Stimulated activated CD4-positive, alpha-beta T cell treated with anti-CD3 and anti-CD28 coated beads, Interleukin-4, amount 100 ng/mL, for 24 hours (primary cell): ENCODE data around the gene HYAL1.
A peak's percentile ranks its signal among the peaks of the same experiment; 100 is the strongest.

ENCODE experiments used
- DNase-seq: peaks from one replicate; pipeline ENCODE4 v3.0.0-alpha.2; 2020

The HYAL1 gene

DNA sequence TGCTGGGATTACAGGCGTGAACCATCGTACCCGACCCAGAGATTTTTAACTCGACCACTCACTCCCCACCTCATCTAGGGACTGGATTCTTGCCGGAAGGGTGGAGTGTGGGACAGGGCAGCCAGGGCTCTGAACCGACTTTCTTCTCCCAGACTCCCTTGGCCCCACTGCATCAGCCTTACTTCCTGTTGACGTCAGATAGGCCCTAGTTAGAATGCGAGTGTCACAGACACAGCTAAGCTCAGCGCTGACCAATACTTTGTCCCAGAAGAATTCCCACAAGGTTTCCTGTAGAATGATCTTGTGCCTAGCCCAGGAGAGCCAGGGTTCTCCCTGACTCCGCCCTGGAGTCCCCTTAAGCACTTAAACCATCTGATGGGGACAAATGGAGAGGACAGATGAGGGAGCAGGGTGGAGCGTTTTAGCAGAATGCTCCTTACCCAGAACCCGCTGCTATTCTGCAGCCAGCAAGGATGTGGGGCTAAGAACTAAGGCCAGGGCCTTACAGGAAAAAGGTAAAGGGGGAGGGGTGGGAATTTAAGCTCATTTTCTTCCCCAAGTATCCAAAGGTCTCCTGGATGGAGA lies 30.5 kb upstream of the HYAL1 start:
- DNase-seq: no peak

- no peak for DNase-seq
These were observed 28.1 kb upstream of the HYAL1 start for GRCh38 chr3:50331364-50331907.

DNA sequence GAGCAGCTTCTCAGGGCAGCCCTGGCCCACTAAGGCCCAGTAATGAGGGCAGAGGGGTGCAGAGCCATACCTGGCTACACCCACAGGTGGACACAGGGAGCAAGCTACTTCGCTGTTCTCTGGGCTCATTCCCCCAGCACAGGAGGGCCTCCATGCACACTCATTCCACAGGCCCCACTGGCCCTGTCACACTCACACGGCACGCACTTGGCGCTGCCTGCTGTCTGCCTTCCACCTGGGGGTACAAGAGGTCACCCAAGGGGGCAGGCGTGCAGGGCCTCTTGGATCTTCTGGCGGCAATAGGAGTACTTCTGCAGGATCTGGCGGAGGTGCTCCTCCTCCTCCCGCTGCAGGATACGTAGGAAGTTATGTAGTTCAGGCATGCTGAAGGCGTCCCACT lies 27.0 kb upstream of the HYAL1 start:
- DNase-seq: no peak

DNA sequence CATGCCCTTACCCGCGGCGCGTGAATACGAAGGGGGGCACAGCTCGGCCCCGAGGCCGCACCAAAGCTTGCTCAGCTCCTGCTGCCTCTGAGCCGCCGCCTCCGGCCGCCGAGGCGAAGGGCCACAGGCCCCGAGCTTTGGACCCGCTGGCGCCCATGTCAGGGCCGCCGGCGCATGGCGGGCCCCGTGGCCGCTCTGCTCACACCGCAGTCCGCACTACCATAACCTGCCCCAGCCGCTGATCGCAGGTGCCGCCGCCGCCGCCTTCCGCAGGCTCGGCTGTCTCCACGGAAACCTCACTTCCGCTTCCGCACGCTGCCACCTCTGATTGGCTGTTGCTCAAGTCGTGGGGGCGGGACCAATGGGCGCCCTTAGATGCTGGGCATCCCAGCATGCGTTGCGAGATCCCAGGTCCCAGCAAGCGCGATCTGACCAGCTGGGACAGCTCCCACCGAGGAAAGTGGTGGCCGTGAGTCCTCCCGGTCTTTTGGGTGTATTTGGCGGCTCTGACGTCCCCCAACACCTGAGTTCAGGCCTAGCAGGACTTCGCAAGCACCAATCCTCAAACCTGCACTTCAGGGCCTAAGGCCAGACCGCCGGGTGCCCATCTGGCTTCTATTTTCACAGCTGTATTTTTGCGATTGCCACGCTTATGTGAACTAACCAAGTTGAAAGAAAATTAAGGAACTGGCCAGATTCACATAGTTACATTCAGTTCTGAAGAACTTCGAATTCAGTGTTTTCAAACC lies 24.7 kb upstream of the HYAL1 start, which contains the start of gene TUSC2:
Gene TUSC2 (minus strand): TSS at position 281 of the 749 bp plus-strand sequence. CDS start 124 bp downstream, at position 157.
- DNase-seq: peak; percentile 96

- no peak for DNase-seq
These were observed 23.8 kb upstream of the HYAL1 start for GRCh38 chr3:50327129-50327528.

DNA sequence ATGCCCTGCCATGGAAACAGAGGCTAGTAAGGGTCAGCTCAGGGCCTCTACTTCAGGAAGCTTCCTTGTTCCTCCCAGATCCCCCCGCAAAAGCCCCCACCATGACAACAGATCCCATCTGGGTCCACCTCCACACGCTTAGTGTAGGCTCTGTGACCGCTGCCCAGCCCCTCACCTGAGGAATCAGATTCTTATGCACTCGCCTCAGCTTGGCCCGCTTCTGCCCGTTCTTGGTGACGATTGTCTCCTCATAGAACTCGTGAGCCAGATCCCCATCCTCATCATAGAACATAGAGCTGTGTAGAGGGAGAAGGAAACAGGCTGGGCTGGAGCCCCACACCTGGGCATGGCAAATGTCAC lies 22.8 kb upstream of the HYAL1 start:
- no peak for DNase-seq

GRCh38 chr3:50325497-50326181 lies 22.3 kb upstream of the HYAL1 start:
- no peak for DNase-seq

DNA sequence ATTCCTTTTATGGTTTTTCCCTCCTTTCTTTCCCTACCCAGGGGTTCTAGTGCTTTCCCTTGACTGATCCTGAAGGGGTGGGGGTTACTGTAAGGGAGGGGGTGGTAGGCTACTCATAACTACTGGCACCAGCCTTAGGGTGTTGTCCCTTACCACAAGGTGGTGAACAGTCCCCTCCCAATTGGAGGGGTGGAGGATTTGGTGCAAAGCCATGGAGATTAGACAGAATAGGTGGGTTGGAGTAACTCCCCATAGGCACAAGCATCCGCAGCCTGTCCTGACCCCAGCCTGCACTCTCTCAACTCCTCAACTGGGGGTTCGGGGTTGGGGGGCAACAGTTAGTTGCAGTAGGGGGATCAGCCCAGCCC lies 21.7 kb upstream of the HYAL1 start:
- no peak for DNase-seq

GRCh38 chr3:50324351-50325112 lies 21.2 kb upstream of the HYAL1 start:
- peak; percentile 70 for DNase-seq

DNA sequence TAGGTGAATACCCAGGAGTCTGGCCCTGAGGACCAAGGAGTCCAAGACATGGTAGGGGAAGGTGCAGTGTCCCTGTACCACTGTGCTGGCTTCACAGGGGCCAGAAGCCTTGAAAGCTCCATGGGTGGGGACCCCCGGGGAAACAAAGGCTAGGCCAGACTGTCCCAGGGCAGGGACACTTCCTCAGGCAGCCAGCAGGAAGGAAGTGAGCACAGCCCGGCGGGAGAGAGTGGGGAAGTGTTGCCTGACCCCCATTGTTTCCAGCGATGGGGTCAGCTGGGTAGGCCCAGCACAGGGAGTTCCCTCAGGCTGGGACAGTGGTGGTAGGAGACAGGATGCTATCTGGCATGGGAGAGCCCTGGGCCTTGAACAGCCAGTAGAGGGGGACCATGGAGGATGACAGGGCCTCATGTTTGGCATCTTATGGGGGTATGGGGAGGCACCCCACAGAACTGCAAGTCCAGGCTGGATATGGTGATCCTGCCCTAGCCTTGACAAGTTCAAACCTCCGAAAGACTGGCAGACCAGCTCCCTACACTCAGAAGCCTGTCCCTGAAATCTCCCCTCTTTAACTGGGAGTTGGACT lies 20.3 kb upstream of the HYAL1 start:
- no peak for DNase-seq

DNA sequence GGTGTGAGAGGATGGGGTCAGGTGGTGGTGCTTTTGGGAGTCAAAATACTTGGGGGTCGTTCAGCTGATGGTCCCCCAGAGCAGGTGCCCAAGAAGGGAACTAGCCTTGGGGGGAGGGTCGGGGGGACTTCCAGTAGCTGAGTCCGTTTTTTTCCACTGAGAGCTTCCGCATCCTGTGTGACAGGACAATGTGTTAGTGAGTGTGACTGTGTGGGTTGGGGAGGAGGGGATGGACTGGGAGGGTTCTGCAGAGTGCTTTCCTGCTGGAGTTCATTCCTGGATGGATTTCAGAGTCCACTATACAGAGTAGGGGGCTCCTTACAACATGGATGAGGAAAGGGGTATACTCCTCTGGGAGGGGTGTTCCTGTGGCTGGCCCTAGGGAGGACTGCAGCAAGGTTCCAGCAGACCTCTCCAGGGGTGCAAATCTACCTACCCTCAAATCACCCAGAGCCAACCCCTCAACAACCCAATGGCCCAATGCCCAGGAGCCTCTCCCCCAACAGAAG lies 19.8 kb upstream of the HYAL1 start:
- no peak for DNase-seq

- no peak for DNase-seq
These were observed 19.2 kb upstream of the HYAL1 start, which contains the start of gene HYAL2 for GRCh38 chr3:50322386-50323091. Gene HYAL2 (minus strand): TSS chr3:50322745. CDS start chr3:50320489, 2,256 bp downstream.

DNA sequence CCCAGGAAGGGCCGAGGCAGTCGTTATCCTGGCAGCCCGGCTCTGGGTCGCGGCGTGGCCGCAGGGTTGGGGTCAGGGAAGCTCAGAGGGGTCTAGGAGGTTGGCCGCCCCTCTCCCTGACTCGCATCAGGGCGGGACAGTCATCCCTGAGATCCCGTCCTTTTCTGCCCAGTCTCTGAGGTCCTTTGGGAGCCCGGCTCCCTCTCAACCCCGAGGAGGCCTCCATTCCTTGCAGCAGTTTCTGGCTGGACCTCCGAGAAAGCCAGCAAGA lies 18.7 kb upstream of the HYAL1 start:
- no peak for DNase-seq

- DNase-seq: peak; percentile 86
These were observed 18.2 kb upstream of the HYAL1 start for GRCh38 chr3:50321336-50322114.

GRCh38 chr3:50320853-50321335 lies 17.5 kb upstream of the HYAL1 start:
- DNase-seq: peak; percentile 63

GRCh38 chr3:50319894-50320625 lies 16.7 kb upstream of the HYAL1 start:
- DNase-seq: no peak

DNA sequence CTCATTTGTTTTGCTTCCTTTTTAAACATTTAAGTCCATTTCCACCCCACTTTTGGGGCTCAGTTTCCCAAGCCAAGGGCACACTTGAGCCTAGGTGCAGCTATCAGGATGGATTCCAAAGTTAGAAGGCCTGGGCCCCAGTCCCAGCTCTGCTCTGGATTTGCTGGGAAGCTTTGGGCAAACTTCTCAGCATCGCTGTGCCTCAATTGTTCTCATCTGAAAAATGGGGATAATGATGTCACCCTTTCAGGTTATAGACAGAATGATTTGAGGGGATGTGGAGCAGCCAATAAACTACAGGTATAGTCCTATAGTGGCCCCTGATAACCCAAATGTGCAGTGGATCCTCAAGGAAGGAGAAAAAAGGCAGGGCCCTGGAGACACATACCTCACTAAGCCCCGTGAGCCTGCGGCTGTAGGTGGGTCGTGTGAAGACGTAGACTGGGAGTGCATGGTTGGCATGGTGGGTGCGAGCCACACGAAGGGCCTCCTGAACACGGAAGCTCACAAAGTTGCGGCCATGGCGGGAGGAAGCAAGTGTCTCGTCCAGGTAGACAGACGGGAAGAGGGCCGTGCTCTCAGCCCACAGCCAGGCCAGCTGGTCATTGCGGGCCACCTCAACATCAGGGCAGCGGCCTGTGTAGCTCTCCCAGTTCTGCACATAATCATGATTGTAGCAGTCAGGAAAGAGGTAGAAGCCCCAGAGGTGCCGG lies 16.0 kb upstream of the HYAL1 start:
- no peak for DNase-seq

- no peak for DNase-seq
These were observed 15.2 kb upstream of the HYAL1 start for GRCh38 chr3:50318615-50319014.

DNA sequence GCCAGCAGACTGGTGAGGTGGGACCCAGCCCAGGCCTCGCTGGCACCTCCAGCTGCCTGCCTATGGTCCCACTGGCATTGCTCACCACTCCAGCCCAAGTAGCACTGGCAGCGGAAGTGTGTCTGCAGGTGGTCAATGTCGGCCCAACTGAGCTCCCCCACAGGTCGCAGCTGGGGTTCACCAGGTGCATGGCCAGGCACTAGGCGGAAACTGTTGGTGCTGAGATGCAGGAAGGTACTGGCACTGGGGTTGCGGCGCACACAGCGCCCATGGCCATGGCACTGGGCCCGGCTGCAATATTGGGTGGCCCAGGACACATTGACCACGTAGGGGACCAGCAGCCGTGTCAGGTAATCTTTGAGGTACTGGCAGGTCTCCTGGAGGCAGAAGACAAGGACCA lies 14.8 kb upstream of the HYAL1 start:
- DNase-seq: no peak

DNA sequence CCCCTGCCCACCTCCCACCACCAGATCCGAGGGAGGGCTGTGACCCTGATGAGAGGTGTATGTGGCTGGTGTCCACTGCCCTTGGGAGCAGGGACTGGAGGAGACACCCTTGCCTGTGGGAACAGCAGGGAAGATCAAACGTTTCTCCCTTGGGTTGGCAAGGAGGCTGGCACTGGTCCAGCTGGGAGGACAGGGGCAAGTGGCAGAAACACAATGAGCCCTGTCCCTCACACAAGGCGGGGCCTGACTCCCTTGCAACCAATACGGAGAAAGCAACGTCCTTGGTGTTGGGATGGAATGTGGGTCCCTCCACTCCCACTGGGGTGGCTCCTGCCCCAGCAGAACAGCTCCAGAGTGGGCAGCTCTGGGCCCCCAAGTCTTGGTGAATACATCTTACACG lies 13.9 kb upstream of the HYAL1 start:
- DNase-seq: no peak
